Measurements from ENCODE around the gene ZNF638.

Gene ZNF638

GRCh38 chr2:71358931-71359671 is 27.5 kb downstream of the ZNF638 start:
- no peak overlapping the region for H3K4me2 ChIP-seq
- no peak overlapping the region for H3K4me3 ChIP-seq (IDR thresholded peaks at IDR 0.05; ENCODE audit: insufficient read depth, low read depth, low read length)
- TF ChIP-seq CTCF (conservative IDR thresholded peaks at IDR 0.05; ENCODE audit: low read depth, low read length): no peak
- peaks cover 7% of the 10 kb centered on the region; the same call in 1 of the 2 replicates for H3K79me2 ChIP-seq (ENCODE audit: insufficient read depth, low read depth)
- H3K27ac ChIP-seq: no peak overlapping the region
- no peaks in the 10 kb centered on the region for H3K36me3 ChIP-seq (ENCODE audit: insufficient read depth)
- H2AFZ ChIP-seq (ENCODE audit: low read depth): no peak overlapping the region
- H3K9ac ChIP-seq: no peak overlapping the region
- H3K4me1 ChIP-seq (ENCODE audit: low read depth, poor library complexity, severe bottlenecking): no peaks in the 10 kb centered on the region
- no peaks in the 10 kb centered on the region for H3K27me3 ChIP-seq (ENCODE audit: insufficient read depth, low read depth)
- H4K20me1 ChIP-seq (ENCODE audit: insufficient read depth): 0 out of 2 replicates have a peak, but pooled peaks cover 3% of the 10 kb centered on the region

GRCh38 chr2:71360434-71360975 is 28.9 kb downstream of the ZNF638 start:
- Histone ChIP-seq H3K9ac (no peak overlapping the region), H3K4me3 (IDR thresholded peaks at IDR 0.05; ENCODE audit: insufficient read depth, low read depth, low read length) (no peak overlapping the region), H3K27ac (no peak overlapping the region), H3K36me3 (ENCODE audit: insufficient read depth) (peaks cover 9% of the 10 kb centered on the region; the same call in 1 of the 2 replicates), H4K20me1 (ENCODE audit: insufficient read depth) (0 out of 2 replicates have a peak, but pooled peaks cover 3% of the 10 kb centered on the region), H3K79me2 (ENCODE audit: insufficient read depth, low read depth) (peaks cover 7% of the 10 kb centered on the region; the same call in 1 of the 2 replicates), H2AFZ (ENCODE audit: low read depth) (no peak overlapping the region), H3K4me2 (no peak overlapping the region), H3K27me3 (ENCODE audit: insufficient read depth, low read depth) (no peaks in the 10 kb centered on the region), H3K4me1 (ENCODE audit: low read depth, poor library complexity, severe bottlenecking) (no peaks in the 10 kb centered on the region)
- TF ChIP-seq CTCF (conservative IDR thresholded peaks at IDR 0.05; ENCODE audit: low read depth, low read length): no peak

- TF ChIP-seq CTCF (conservative IDR thresholded peaks at IDR 0.05; ENCODE audit: low read depth, low read length): no peak
- no peak overlapping the region for H2AFZ ChIP-seq (ENCODE audit: low read depth)
- H3K27ac ChIP-seq: no peak overlapping the region
- H3K4me2 ChIP-seq: no peak overlapping the region
- peaks cover 7% of the 10 kb centered on the region; the same call in 1 of the 2 replicates for H3K79me2 ChIP-seq (ENCODE audit: insufficient read depth, low read depth)
- H3K4me3 ChIP-seq (IDR thresholded peaks at IDR 0.05; ENCODE audit: insufficient read depth, low read depth, low read length): no peak overlapping the region
- 0 out of 2 replicates have a peak, but pooled peaks cover 3% of the 10 kb centered on the region for H4K20me1 ChIP-seq (ENCODE audit: insufficient read depth)
- no peaks in the 10 kb centered on the region for H3K27me3 ChIP-seq (ENCODE audit: insufficient read depth, low read depth)
- peaks cover 12% of the 10 kb centered on the region; the same call in 1 of the 2 replicates for H3K36me3 ChIP-seq (ENCODE audit: insufficient read depth)
- no peaks in the 10 kb centered on the region for H3K4me1 ChIP-seq (ENCODE audit: low read depth, poor library complexity, severe bottlenecking)
- H3K9ac ChIP-seq: no peak overlapping the region
Observed at GRCh38 chr2:71361631-71362030, 30.0 kb downstream of the ZNF638 start.

- Histone ChIP-seq H3K4me2 (no peak overlapping the region), H3K9ac (no peak overlapping the region), H3K79me2 (ENCODE audit: insufficient read depth, low read depth) (peaks cover 7% of the 10 kb centered on the region; the same call in 1 of the 2 replicates), H3K4me3 (IDR thresholded peaks at IDR 0.05; ENCODE audit: insufficient read depth, low read depth, low read length) (no peak overlapping the region), H4K20me1 (ENCODE audit: insufficient read depth) (0 out of 2 replicates have a peak, but pooled peaks cover 3% of the 10 kb centered on the region), H3K27me3 (ENCODE audit: insufficient read depth, low read depth) (no peaks in the 10 kb centered on the region), H3K4me1 (ENCODE audit: low read depth, poor library complexity, severe bottlenecking) (no peaks in the 10 kb centered on the region), H3K36me3 (ENCODE audit: insufficient read depth) (peaks cover 12% of the 10 kb centered on the region; the same call in 1 of the 2 replicates), H2AFZ (ENCODE audit: low read depth) (no peak overlapping the region), H3K27ac (no peak overlapping the region)
- no peak for TF ChIP-seq CTCF (conservative IDR thresholded peaks at IDR 0.05; ENCODE audit: low read depth, low read length)
Observed at GRCh38 chr2:71362447-71362846, 30.9 kb downstream of the ZNF638 start.
